Lung (tissue), 12 donors: ENCODE data around the gene MYO5B. TPM values are rescaled to one million over a fixed set of nuclear protein-coding genes. Genes with fewer than 3 reads are reported as not detected.

Experiments
- ATAC-seq: fragments of 200-7000 bp; cut with Tn5 transposase; one replicate; pipeline ENCODE4 v1.9.1; 2020; ENCODE audit warnings: moderate number of reproducible peaks; ENCODE audit not compliant: insufficient read depth, low FRiP score
- DNase-seq, 3 donors: peaks; one replicate each; pipeline ENCODE4 v3.0.0-alpha.2; 2013 to 2017
- H3K27ac ChIP-seq, 2 donors: one replicate each; pipeline ENCODE4 v1.5.1; 2013; ENCODE audit warnings: mild to moderate bottlenecking in 2 of 2, moderate library complexity in 2 of 2, control low read depth in 1 of 2, inconsistent platforms in 1 of 2, low read depth in 1 of 2, low read length in 1 of 2
- H3K27me3 ChIP-seq, 3 donors: one replicate each; pipeline ENCODE4 v1.5.1; 2013; ENCODE audit warnings: low read length in 2 of 3; ENCODE audit not compliant: control insufficient read depth in 3 of 3, insufficient read depth in 3 of 3
- H3K36me3 ChIP-seq, 4 donors: one replicate each; pipeline ENCODE4 v1.5.1; 2013; ENCODE audit warnings: low read length in 4 of 4, mild to moderate bottlenecking in 1 of 4, moderate library complexity in 1 of 4; ENCODE audit not compliant: control insufficient read depth in 4 of 4, insufficient read depth in 4 of 4
- H3K4me1 ChIP-seq, 5 donors: one replicate each; pipeline ENCODE4 v1.5.1; 2013; ENCODE audit warnings: low read length in 5 of 5, mild to moderate bottlenecking in 2 of 5, moderate library complexity in 1 of 5; ENCODE audit not compliant: control insufficient read depth in 5 of 5, insufficient read depth in 5 of 5
- H3K4me3 ChIP-seq: one replicate; pipeline ENCODE4 v1.5.1; 2013; ENCODE audit warnings: mild to moderate bottlenecking, control low read depth, moderate library complexity
- H3K9ac ChIP-seq, 2 donors: one replicate each; pipeline ENCODE4 v1.5.1; 2013; ENCODE audit warnings: low read length in 2 of 2, control low read depth in 1 of 2; ENCODE audit not compliant: insufficient read depth in 1 of 2
- H3K9me3 ChIP-seq, 4 donors: one replicate each; pipeline ENCODE4 v1.5.1; 2013; ENCODE audit warnings: low read length in 3 of 4, mild to moderate bottlenecking in 1 of 4, moderate library complexity in 1 of 4; ENCODE audit not compliant: control insufficient read depth in 4 of 4, insufficient read depth in 3 of 4
- WGBS, 2 donors: extraction: QIAGEN DNeasy Blood & Tissue Kit; methylation state at CpG; one replicate each; pipeline ENCODE4 v1.1.7; 2013; 5-methylcytosine and 5-hydroxymethylcytosine counted together
- polyA plus RNA-seq, 2 donors: library from polyadenylated mRNA; stranded (reverse); fragments of 200-250 nt; gene quantifications; one replicate each; pipeline ENCODE4 v1.2.1, GENCODE V29; 2013
- total RNA-seq, 2 donors: library from RNA; depleted of rRNA in 1 of 2; stranded (reverse); fragments of >200 nt in 1 of 2; gene quantifications; one replicate each; pipeline ENCODE4 v1.2.1, GENCODE V29; 2014 to 2021
- TF ChIP-seq, protein P1 (sequence below): IDR thresholded peaks from 2 replicates; pipeline ENCODE4 v1.5.1; 2012; ENCODE audit warnings: mild to moderate bottlenecking; ENCODE audit errors: control extremely low read depth, extremely low read depth
- donor health status: control.
- donor health status: control.
- donor health status: Bipolar disorder and iron deficiency.
- donor health status: healthy.
- donor health status: DM: yes; HTN: yes; CAD: no.

MYO5B gene
- total and polyA plus RNA-seq, 4 donors = 9.7 to 25.6 (median 19.7) TPM

DNA sequence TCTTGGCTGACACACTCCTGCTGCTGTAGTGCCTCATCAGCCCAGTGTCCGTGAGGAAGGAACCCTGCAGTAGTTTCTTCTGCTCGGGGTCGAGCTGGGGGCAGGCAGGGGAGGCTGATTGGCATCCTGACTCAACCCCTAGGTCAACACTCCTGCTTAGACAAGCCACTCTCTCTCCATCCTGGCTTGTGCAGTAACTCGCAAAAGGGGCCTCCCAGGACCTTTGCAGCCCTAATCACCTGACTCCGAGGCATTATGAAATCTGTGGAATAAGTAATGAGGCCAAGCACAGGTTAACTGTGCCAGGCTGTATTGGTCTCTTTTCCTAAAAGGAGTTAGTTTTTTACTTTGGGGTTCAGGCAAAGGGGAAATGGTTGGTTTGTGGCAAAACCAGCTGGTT, 289.2 kb downstream of the MYO5B start:
- H3K36me3 ChIP-seq = peaks cover 0 to 2% (median 0%) of the 10 kb centered on the region in 4 donors
- TF ChIP-seq, protein P1, sequence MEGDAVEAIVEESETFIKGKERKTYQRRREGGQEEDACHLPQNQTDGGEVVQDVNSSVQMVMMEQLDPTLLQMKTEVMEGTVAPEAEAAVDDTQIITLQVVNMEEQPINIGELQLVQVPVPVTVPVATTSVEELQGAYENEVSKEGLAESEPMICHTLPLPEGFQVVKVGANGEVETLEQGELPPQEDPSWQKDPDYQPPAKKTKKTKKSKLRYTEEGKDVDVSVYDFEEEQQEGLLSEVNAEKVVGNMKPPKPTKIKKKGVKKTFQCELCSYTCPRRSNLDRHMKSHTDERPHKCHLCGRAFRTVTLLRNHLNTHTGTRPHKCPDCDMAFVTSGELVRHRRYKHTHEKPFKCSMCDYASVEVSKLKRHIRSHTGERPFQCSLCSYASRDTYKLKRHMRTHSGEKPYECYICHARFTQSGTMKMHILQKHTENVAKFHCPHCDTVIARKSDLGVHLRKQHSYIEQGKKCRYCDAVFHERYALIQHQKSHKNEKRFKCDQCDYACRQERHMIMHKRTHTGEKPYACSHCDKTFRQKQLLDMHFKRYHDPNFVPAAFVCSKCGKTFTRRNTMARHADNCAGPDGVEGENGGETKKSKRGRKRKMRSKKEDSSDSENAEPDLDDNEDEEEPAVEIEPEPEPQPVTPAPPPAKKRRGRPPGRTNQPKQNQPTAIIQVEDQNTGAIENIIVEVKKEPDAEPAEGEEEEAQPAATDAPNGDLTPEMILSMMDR = no peak
- no peak overlapping the region for H3K4me3 ChIP-seq
- DNase-seq (no peak), ATAC-seq (no peak)
- H3K9me3 ChIP-seq = peaks cover 0 to 4% (median 0%) of the 10 kb centered on the region in 4 donors
- H3K27ac ChIP-seq = no peak overlapping the region
- no peaks in the 10 kb centered on the region for H3K4me1 ChIP-seq
- H3K27me3 ChIP-seq = no peaks in the 10 kb centered on the region
- no peak overlapping the region for H3K9ac ChIP-seq
- WGBS, 2 donors = 49 to 54% methylated on average over 5 of the region's 5 CpGs

DNA sequence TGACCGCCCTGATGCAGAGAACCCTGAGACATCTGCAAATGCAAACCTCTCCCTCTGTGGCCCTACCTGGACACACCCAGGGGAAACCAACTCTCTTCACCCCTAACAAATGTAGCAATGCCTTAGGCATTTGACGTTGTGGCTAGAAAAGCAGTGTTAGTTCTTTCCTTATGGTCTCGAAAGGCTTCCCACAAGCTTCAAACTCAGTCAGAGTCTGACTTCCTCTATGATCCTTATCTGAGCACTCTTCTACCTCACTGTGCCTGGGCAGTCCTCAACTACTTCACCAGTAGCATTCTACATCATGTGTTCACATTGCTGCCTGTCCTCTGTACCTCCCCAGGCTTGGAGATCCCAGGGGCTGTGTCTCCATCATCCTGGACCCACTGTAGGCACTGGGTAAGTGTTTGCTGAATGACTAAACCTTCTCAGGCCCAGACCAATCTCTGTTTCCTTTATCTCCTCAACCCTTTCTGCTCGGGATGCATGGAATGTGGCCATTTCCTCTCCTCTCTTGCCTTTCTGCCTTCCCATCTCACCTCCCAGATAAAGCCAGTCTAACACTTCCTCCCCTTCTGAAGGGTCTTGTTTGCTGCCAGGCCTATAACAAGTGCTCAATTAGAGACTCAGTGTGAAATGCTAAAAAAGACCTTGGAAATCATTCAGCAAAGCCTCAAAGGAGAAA, 289.9 kb downstream of the MYO5B start:
- 38 to 57% methylated on average over 4 of the region's 4 CpGs for WGBS, 2 donors
- no peaks in the 10 kb centered on the region for H3K27me3 ChIP-seq
- ATAC-seq (no peak), DNase-seq (no peak)
- H3K36me3 ChIP-seq = peaks cover 0 to 2% (median 0%) of the 10 kb centered on the region in 4 donors
- H3K4me3 ChIP-seq = no peak overlapping the region
- TF ChIP-seq, protein P1 = no peak
- H3K27ac ChIP-seq = no peak overlapping the region
- H3K9ac ChIP-seq = no peak overlapping the region
- peaks cover 0 to 4% (median 0%) of the 10 kb centered on the region in 4 donors for H3K9me3 ChIP-seq
- no peaks in the 10 kb centered on the region for H3K4me1 ChIP-seq

DNA sequence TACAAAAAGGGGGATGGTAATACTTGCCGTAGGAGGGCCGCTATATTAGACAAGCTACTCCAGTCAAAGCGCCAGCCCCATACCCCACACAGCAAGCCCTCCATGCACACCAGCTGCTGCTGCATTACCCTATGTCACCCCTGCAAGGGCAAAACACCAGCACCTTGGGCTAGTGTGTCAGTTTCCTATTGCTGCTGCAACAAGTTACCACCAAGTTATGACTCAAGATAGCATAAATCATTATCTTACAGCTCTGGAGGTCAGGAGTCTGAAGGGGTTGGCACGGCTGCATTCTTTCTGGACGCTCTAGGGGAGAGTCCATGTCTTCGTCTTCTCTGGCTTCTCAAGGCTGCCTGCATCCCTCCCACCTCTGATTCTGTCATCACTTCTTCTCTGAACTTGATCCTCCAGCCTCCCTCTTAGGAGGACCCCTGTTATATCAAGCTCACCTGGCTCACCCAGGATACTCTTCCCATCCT, 293.0 kb downstream of the MYO5B start:
- no peak overlapping the region for H3K4me3 ChIP-seq
- H3K27ac ChIP-seq = no peak overlapping the region
- ATAC-seq = no peak
- peaks cover 0 to 2% (median 0%) of the 10 kb centered on the region in 4 donors for H3K36me3 ChIP-seq
- H3K4me1 ChIP-seq = no peaks in the 10 kb centered on the region
- TF ChIP-seq, protein P1 = no peak
- WGBS, 2 donors = 92 to 93% methylated on average over 6 of the region's 6 CpGs
- H3K9me3 ChIP-seq = peaks cover 0 to 4% (median 0%) of the 10 kb centered on the region in 4 donors
- H3K27me3 ChIP-seq = no peaks in the 10 kb centered on the region
- no peak overlapping the region for H3K9ac ChIP-seq
- no peak for DNase-seq
